Stimulated activated CD4-positive, alpha-beta T cell treated with anti-CD3 and anti-CD28 coated beads, Interleukin-15, amount 100 ng/mL, for 24 hours (primary cell): ENCODE data around the gene NSG1.

Experiments used
- DNase-seq: peaks from one replicate; pipeline ENCODE4 v3.0.0-alpha.2; 2020

The NSG1 gene

GRCh38 chr4:4396628-4397440, 9.9 kb downstream of the NSG1 start:
- DNase-seq = no peak

- no peak for DNase-seq
Measured at GRCh38 chr4:4397441-4397819, 10.5 kb downstream of the NSG1 start.

- no peak for DNase-seq
Measured at GRCh38 chr4:4398430-4398829, 11.5 kb downstream of the NSG1 start.

GRCh38 chr4:4401036-4401435, 14.1 kb downstream of the NSG1 start:
- no peak for DNase-seq

- no peak for DNase-seq
Measured at GRCh38 chr4:4402966-4403365, 16.1 kb downstream of the NSG1 start.

GRCh38 chr4:4405358-4405962, 18.6 kb downstream of the NSG1 start:
- no peak for DNase-seq

- DNase-seq = no peak
Measured at GRCh38 chr4:4406455-4407298, 19.8 kb downstream of the NSG1 start.

- DNase-seq = no peak
Measured at GRCh38 chr4:4407299-4408131, 20.6 kb downstream of the NSG1 start.

- no peak for DNase-seq
Measured at GRCh38 chr4:4408132-4408523, 21.2 kb downstream of the NSG1 start.

- DNase-seq = no peak
Measured at GRCh38 chr4:4408576-4409335, 21.9 kb downstream of the NSG1 start.

- DNase-seq = no peak
Measured at GRCh38 chr4:4409416-4410115, 22.7 kb downstream of the NSG1 start.

GRCh38 chr4:4410271-4410670, 23.4 kb downstream of the NSG1 start:
- DNase-seq = no peak

GRCh38 chr4:4411906-4412305, 25.0 kb downstream of the NSG1 start:
- no peak for DNase-seq

GRCh38 chr4:4412641-4413372, 25.9 kb downstream of the NSG1 start:
- no peak for DNase-seq

- no peak for DNase-seq
Measured at GRCh38 chr4:4413373-4413725, 26.4 kb downstream of the NSG1 start.

GRCh38 chr4:4413806-4414205, 26.9 kb downstream of the NSG1 start:
- DNase-seq = no peak

- no peak for DNase-seq
Measured at GRCh38 chr4:4415107-4415805, 28.4 kb downstream of the NSG1 start.

- no peak for DNase-seq
Measured at GRCh38 chr4:4415806-4416805, 29.2 kb downstream of the NSG1 start.

- no peak for DNase-seq
Measured at GRCh38 chr4:4416981-4417380, 30.1 kb downstream of the NSG1 start.
